Measurements from ENCODE around the gene CPXM1. TPM values are rescaled to one million over a fixed set of nuclear protein-coding genes. Genes with fewer than 3 reads are reported as not detected.

CPXM1 gene
- total and polyA plus RNA-seq, 4 donors = 0.08 to 5.5 (median 0.16) TPM

GRCh38 chr20:2804041-2804828 lies 3.8 kb upstream of the CPXM1 start:
- Histone ChIP-seq H3K27me3 (ENCODE audit: control insufficient read depth in 4 of 4, insufficient read depth in 4 of 4, low read length in 3 of 4) (peaks cover 4 to 21% (median 11%) of the 10 kb centered on the region in 4 donors), H3K9me3 (ENCODE audit: control insufficient read depth in 4 of 4, low read length in 3 of 4) (peaks cover 3 to 9% (median 4%) of the 10 kb centered on the region in 4 donors), H3K4me1 (ENCODE audit: control insufficient read depth in 4 of 4, insufficient read depth in 4 of 4, low read length in 3 of 4) (peaks cover 3 to 14% (median 8%) of the 10 kb centered on the region in 4 donors), H3K27ac (ENCODE audit: low read depth in 1 of 2, low read length in 2 of 2) (no peak overlapping the region), H3K36me3 (ENCODE audit: control insufficient read depth in 4 of 4, insufficient read depth in 3 of 4, low read depth in 1 of 4, low read length in 3 of 4) (peaks cover 0 to 2% (median 0%) of the 10 kb centered on the region in 4 donors), H3K4me3 (ENCODE audit: low read depth in 1 of 3, low read length in 3 of 3) (no peak overlapping the region), H3K9ac (ENCODE audit: low read depth in 1 of 2, low read length in 2 of 2) (no peak overlapping the region)
- TF ChIP-seq HNF4A (conservative IDR thresholded peaks at IDR 0.05) (no peak), YY1 (IDR thresholded peaks at IDR 0.05) (no peak)
- WGBS = 51% methylated on average over 16 of the region's 16 CpGs
- DNase-seq (ENCODE audit: low spot score) = no peak

DNA sequence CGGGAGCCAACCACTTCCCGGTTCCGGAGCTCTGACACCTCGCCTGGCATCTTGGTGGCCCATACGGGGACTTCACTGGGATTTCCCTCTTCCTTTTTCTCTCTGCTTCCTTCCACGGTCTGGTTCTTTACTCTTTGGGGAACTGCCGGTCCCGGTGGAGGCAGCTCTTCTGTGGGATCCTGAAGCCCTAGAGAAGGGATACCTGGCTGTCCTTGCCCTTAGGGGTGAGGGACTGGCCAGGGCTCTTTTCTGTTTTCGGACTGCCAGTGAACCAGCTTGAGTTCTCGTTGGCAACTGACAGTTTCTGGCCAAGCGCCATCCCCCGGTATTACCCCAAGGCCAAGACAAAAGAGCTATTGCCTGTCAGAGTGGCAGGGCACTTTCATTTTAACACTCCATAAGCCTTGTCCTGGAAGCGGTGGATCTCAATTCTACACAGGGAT lies 880 bp upstream of the CPXM1 start:
- H3K27me3 ChIP-seq (ENCODE audit: control insufficient read depth in 4 of 4, insufficient read depth in 4 of 4, low read length in 3 of 4) = peaks cover 4 to 18% (median 10%) of the 10 kb centered on the region in 4 donors
- peaks cover 3 to 13% (median 7%) of the 10 kb centered on the region in 4 donors for H3K4me1 ChIP-seq (ENCODE audit: control insufficient read depth in 4 of 4, insufficient read depth in 4 of 4, low read length in 3 of 4)
- 8% methylated on average over 13 of the region's 13 CpGs for WGBS
- peaks cover 3 to 9% (median 4%) of the 10 kb centered on the region in 4 donors for H3K9me3 ChIP-seq (ENCODE audit: control insufficient read depth in 4 of 4, low read length in 3 of 4)
- H3K4me3 ChIP-seq (ENCODE audit: low read depth in 1 of 3, low read length in 3 of 3) = no peak overlapping the region
- DNase-seq (ENCODE audit: low spot score) = no peak
- H3K9ac ChIP-seq (ENCODE audit: low read depth in 1 of 2, low read length in 2 of 2) = no peak overlapping the region
- no peak overlapping the region for H3K27ac ChIP-seq (ENCODE audit: low read depth in 1 of 2, low read length in 2 of 2)
- peaks cover 0 to 2% (median 0%) of the 10 kb centered on the region in 4 donors for H3K36me3 ChIP-seq (ENCODE audit: control insufficient read depth in 4 of 4, insufficient read depth in 3 of 4, low read depth in 1 of 4, low read length in 3 of 4)
- no peak for TF ChIP-seq HNF4G (IDR thresholded peaks at IDR 0.05)
- TF ChIP-seq CTCF (IDR thresholded peaks at IDR 0.05; ENCODE audit: low read depth, low read length, missing input control) = no peak
- no peak for TF ChIP-seq NR2F2 (IDR thresholded peaks at IDR 0.05)
- TF ChIP-seq REST (IDR thresholded peaks at IDR 0.05) = no peak
- no peak for TF ChIP-seq FOXA1 (IDR thresholded peaks at IDR 0.05)
- TF ChIP-seq RAD21 (IDR thresholded peaks at IDR 0.05) = no peak
- TF ChIP-seq, protein P1, sequence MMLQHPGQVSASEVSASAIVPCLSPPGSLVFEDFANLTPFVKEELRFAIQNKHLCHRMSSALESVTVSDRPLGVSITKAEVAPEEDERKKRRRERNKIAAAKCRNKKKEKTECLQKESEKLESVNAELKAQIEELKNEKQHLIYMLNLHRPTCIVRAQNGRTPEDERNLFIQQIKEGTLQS (IDR thresholded peaks at IDR 0.05) = no peak
- TF ChIP-seq TAF1 (conservative IDR thresholded peaks at IDR 0.05) = no peak
- TF ChIP-seq FOXA2 (IDR thresholded peaks at IDR 0.05) = no peak
- TF ChIP-seq EGR1 (IDR thresholded peaks at IDR 0.05; ENCODE audit: low read depth in 2 of 2) = no peak
- TF ChIP-seq GABPA (IDR thresholded peaks at IDR 0.05 in 1 of 2, conservative IDR thresholded peaks at IDR 0.05 in 1 of 2) = no peak
- no peak for TF ChIP-seq JUND (IDR thresholded peaks at IDR 0.05)
- TF ChIP-seq ZBTB33 (IDR thresholded peaks at IDR 0.05) = no peak
- TF ChIP-seq HNF4A (conservative IDR thresholded peaks at IDR 0.05) = no peak

Data from liver (tissue), 9 donors.